GM12801 (cell line): ENCODE results near the gene TIAM2.

Experiments
- TF ChIP-seq, protein P1 (sequence below): IDR thresholded peaks from one replicate; pipeline ENCODE4 v1.5.1; 2011; ENCODE audit warnings: control low read depth; ENCODE audit not compliant: insufficient read length; ENCODE audit errors: extremely low read depth

The TIAM2 gene

DNA sequence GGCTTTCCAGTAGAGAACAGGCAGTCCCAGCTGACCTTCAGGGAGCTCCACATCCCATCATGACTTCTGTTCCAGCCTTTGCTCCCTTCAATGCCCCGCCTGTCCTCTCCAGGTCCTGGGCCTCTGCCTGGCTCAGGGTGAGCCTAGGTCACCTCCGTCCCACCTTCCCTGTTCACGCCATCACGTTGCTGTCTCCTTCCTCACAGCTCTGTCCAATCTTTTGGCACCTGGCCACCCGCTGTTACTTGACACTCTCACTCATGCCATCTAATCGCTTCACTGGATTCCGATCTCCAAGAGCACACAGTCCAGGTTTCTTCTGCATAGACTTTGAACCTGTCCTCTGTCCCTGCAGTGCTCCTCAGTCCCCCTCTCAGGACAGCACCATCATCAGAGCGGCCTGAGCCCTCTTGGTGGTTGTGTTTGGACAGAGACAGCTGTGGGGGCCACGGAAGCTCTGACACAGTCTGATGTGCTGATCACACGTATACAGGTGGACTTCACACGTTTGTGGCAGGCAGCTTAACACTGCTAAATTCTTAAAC, 34.7 kb upstream of the TIAM2 start:
- TF ChIP-seq, protein P1, sequence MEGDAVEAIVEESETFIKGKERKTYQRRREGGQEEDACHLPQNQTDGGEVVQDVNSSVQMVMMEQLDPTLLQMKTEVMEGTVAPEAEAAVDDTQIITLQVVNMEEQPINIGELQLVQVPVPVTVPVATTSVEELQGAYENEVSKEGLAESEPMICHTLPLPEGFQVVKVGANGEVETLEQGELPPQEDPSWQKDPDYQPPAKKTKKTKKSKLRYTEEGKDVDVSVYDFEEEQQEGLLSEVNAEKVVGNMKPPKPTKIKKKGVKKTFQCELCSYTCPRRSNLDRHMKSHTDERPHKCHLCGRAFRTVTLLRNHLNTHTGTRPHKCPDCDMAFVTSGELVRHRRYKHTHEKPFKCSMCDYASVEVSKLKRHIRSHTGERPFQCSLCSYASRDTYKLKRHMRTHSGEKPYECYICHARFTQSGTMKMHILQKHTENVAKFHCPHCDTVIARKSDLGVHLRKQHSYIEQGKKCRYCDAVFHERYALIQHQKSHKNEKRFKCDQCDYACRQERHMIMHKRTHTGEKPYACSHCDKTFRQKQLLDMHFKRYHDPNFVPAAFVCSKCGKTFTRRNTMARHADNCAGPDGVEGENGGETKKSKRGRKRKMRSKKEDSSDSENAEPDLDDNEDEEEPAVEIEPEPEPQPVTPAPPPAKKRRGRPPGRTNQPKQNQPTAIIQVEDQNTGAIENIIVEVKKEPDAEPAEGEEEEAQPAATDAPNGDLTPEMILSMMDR = no peak

DNA sequence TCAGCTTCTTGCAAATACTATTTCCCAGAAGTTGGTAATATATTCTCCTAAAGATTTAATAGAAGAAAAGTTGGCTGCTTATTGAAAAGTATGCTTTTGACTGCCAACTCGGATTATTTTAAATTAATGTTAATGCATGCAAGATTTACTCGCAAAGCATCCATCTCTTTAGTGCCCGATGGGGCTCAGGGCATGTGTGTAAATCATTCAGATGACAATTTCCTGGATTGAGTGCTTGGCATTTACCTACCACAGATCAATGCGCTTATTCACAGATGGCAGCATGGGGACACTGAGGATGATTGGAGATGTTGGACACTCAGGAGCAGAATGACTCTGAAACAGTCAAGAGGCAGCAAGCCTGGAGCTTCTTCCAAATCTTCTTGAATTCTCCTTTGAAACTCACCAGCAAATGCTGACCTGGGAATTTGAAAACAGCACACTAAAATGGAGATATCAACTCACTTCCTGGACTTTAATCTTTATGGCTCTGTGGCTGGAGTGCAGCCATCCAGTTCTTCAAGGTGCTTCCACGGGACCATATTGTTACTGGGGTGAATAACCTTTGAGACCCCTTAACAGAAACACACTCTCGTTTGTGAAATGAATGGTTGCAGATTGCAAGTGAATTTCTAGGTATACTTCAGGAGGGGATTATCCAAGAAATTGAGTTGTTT, 34.1 kb upstream of the TIAM2 start:
- TF ChIP-seq, protein P1 = no peak

DNA sequence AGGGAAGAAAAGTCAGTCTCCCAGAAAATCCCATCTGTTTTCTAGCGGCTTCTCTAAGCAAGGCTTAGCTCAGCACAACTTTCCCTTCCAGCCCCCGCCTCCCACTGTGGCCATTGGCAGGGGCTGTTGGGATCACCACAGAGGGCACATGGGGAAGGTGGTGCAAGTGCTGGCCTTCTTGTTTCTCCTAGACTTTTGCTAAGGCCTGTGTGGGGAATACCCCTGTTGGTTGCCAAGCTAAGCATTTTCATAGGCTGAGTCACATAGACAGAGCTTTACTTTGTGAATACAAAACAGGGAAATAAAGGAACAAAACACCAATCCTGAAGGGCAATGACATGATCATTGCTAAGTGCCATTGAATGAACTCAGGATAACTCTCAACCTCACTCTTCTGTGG, 32.4 kb upstream of the TIAM2 start:
- TF ChIP-seq, protein P1 = no peak

DNA sequence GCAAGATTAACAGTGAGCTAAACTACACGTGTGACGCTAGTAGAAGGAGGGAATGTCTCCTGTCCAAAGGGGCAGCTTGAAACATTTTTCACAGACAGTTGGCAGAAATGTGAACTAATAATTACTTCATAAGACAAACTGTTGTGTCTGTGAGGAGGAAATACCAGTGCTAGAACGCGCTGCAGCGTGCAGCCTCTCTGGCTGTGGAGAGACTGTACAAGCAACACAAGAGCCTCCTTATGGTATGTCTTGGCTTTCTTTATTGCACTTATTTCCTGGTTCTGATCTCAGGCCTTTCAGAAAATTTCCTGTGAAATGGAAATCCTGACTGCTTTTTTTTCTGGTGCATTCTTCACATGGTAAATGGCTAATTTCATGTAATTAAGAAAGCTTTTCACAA, 25.3 kb upstream of the TIAM2 start:
- TF ChIP-seq, protein P1 = no peak

DNA sequence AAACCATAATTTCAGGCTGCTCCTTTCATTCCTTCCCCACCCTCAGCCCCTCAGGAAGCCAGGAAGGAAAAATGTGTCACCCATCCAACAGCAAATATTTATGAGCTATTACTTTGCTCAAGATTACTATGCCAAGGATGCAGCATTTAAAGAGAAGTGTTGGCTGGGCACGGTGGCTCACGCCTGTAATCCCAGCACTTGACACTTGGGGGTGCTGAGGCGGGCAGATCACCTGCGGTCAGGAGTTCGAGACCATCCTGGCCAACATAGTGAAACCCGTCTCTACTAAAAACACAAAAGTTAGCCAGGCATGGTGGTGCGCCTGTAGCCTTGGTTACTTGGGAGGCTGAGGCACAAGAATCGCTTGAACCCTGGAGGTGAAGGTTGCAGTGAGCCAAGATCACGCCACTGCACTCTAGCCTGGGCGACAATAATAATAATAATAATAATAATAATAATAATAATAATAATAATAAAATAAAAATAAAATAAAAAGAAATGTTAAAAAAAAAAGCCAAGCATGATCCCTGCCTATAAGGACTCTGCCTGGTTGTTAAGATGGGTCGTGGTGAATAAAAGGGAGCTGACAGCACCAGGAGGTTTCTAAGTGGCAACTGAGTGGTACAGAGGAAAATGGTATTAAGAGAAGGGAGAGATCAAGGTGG, 20.5 kb upstream of the TIAM2 start:
- TF ChIP-seq, protein P1 = no peak

DNA sequence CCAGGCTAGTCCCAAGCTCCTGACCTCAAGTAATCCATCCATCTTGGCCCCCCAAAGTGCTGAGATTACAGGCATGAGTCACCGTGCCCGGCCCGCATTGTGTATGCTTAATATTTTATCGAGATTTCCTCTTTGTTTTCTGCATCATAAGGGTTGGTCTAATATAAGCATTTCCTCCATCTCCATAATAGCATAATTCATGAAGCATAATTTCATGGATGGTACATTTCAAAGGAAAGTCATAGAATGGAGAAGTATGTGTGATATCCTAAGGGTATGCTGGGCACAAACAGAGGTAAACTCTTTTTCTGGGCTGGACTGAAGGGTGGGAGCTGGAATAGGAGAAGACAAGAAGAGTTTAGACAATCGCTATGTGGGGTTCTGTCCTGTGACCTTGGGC, 17.5 kb upstream of the TIAM2 start:
- TF ChIP-seq, protein P1 = no peak

DNA sequence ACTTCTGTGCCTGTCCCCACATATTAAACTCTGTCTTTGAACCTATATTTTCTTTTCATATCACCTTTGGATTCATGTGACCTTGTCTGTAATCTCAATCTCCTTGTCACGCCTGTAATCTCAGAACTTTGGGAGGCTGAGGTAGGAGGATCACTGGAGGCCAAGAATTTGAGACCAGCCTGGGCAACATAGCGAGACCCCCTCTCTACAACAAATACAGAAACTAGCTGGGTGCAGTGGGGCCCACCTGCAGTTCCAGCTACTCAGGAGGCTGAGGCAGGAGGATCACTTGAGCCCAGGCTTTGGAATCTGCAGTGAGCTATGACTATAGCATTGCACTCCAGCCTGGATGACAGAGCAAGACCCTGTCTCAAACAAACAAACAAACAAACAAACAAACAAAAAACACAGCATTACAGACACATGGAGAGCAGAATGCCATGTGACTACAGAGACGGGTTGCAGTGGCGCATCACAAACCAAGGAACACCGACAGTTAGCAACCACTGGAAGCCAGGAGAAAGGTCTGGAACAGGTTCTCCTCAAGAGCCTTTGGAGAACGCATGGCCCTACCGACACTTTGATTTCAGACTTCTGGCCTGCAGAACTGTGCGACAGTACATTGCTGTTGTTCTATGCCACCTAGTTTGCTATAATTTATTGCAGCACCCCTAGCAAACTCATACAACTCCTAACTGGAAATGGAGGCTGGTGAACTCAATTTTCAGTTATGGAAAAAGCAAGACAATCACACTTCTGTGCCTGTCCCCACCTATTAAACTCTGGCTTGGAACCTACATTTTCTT, 14.6 kb upstream of the TIAM2 start:
- TF ChIP-seq, protein P1 = no peak
